ENCODE measurements around the gene STARD7. TPM values are rescaled to one million over a fixed set of nuclear protein-coding genes. Genes with fewer than 3 reads are reported as not detected.

The STARD7 gene
- total and polyA plus RNA-seq, 9 of the 15 experiments (the other 6 are each of a cell fraction or from before 2014, with no cell fraction given): 90.9 to 196 (median 145) TPM

DNA sequence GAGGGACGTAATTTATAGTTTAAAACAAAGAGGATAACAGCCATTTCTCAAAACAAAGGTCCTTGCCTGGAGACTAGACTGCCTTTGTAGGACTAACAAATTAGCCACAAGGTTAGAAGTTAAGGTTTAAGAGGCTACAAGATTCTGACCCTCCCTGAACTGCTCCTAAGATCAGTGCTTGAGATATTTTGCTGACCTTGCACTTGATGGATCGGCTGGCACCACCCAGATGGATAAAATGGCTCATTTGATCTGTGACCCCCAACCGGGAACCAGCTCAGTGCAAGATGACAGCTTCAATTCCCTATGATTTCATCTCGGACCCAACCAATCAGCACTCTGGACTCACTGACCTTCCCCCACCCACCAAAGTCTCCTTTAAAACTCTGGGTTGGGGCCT is 3.7 kb upstream of the STARD7 start (continued):
- TF ChIP-seq ZC3H4 (CRISPR knock-in tag; IDR thresholded peaks at IDR 0.05; ENCODE audit: borderline replicate concordance): no peak
- no peak for TF ChIP-seq NFXL1 (CRISPR knock-in tag; IDR thresholded peaks at IDR 0.05)
- TF ChIP-seq, protein P1, sequence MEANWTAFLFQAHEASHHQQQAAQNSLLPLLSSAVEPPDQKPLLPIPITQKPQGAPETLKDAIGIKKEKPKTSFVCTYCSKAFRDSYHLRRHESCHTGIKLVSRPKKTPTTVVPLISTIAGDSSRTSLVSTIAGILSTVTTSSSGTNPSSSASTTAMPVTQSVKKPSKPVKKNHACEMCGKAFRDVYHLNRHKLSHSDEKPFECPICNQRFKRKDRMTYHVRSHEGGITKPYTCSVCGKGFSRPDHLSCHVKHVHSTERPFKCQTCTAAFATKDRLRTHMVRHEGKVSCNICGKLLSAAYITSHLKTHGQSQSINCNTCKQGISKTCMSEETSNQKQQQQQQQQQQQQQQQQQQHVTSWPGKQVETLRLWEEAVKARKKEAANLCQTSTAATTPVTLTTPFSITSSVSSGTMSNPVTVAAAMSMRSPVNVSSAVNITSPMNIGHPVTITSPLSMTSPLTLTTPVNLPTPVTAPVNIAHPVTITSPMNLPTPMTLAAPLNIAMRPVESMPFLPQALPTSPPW (CRISPR knock-in tag; IDR thresholded peaks at IDR 0.05): no peak
- TF ChIP-seq GATAD2B (IDR thresholded peaks at IDR 0.05; ENCODE audit: borderline replicate concordance): no peak
- TF ChIP-seq EWSR1 (IDR thresholded peaks at IDR 0.05; ENCODE audit: borderline replicate concordance, low read depth, partially characterized antibody): no peak
- 0 out of 2 replicates have a peak, but pooled peaks have one; percentile 0 for TF ChIP-seq PTTG1 (tag; IDR thresholded peaks at IDR 0.05; ENCODE audit: low read depth)
- TF ChIP-seq, protein P2, sequence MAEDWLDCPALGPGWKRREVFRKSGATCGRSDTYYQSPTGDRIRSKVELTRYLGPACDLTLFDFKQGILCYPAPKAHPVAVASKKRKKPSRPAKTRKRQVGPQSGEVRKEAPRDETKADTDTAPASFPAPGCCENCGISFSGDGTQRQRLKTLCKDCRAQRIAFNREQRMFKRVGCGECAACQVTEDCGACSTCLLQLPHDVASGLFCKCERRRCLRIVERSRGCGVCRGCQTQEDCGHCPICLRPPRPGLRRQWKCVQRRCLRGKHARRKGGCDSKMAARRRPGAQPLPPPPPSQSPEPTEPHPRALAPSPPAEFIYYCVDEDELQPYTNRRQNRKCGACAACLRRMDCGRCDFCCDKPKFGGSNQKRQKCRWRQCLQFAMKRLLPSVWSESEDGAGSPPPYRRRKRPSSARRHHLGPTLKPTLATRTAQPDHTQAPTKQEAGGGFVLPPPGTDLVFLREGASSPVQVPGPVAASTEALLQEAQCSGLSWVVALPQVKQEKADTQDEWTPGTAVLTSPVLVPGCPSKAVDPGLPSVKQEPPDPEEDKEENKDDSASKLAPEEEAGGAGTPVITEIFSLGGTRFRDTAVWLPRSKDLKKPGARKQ (CRISPR knock-in tag; IDR thresholded peaks at IDR 0.05): no peak
- TF ChIP-seq ZNF764 (CRISPR knock-in tag; IDR thresholded peaks at IDR 0.05; ENCODE audit: low read depth): no peak
- no peak for TF ChIP-seq CCAR2 (IDR thresholded peaks at IDR 0.05; ENCODE audit: low read depth, low read length)
- TF ChIP-seq SMARCA5 (IDR thresholded peaks at IDR 0.05): no peak
- no peak for TF ChIP-seq ZNF354B (CRISPR knock-in tag; IDR thresholded peaks at IDR 0.05)
- TF ChIP-seq ZNF436 (CRISPR knock-in tag; IDR thresholded peaks at IDR 0.05): no peak
- no peak for TF ChIP-seq NFRKB (IDR thresholded peaks at IDR 0.05; ENCODE audit: low read depth)
- TF ChIP-seq ZFP1 (CRISPR knock-in tag; IDR thresholded peaks at IDR 0.05): no peak
- no peak for TF ChIP-seq ZBTB33 (CRISPR knock-in tag; IDR thresholded peaks at IDR 0.05)
- no peak for TF ChIP-seq FOSL1 (tag; conservative IDR thresholded peaks at IDR 0.05)
- TF ChIP-seq, protein P3, sequence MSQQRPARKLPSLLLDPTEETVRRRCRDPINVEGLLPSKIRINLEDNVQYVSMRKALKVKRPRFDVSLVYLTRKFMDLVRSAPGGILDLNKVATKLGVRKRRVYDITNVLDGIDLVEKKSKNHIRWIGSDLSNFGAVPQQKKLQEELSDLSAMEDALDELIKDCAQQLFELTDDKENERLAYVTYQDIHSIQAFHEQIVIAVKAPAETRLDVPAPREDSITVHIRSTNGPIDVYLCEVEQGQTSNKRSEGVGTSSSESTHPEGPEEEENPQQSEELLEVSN (IDR thresholded peaks at IDR 0.05; ENCODE audit: borderline replicate concordance in 1 of 2, extremely low read depth in 1 of 2, insufficient read depth in 1 of 2, insufficient read length in 1 of 2, low read depth in 1 of 2, low read length in 1 of 2, poor library complexity in 1 of 2, severe bottlenecking in 1 of 2): no peak
- no peak for TF ChIP-seq TRIM28 (IDR thresholded peaks at IDR 0.05)
- no peak for TF ChIP-seq NR2C2 (CRISPR knock-in tag; IDR thresholded peaks at IDR 0.05)
- no peak for TF ChIP-seq NR2C2 (tag; IDR thresholded peaks at IDR 0.05)
- TF ChIP-seq POLR2AphosphoS2 (IDR thresholded peaks at IDR 0.05; ENCODE audit: low read length): no peak
- TF ChIP-seq MAFK (IDR thresholded peaks at IDR 0.05; ENCODE audit: low read length): peak; percentile 87
- TF ChIP-seq ATF7 (IDR thresholded peaks at IDR 0.05): no peak
- peak; percentile 67 for TF ChIP-seq MAFG (tag; conservative IDR thresholded peaks at IDR 0.05)

Data from K562 (cell line).